Choroid plexus epithelial cell (primary cell): ENCODE results near the gene CARD11.
"Not testable (repeated sequence)": the region's sequence is repeated elsewhere in the genome, so short reads cannot be mapped to it uniquely, and the experiment has no call there.

Source experiments
- DNase-seq: peaks from one replicate; pipeline ENCODE4 v3.0.0-alpha.2; 2010; ENCODE audit warnings: low read depth
- H3K4me3 ChIP-seq: 2 replicates; pipeline ENCODE4 v1.5.1; 2011; ENCODE audit warnings: low read depth, mild to moderate bottlenecking, control low read depth, low read length, moderate library complexity
- TF ChIP-seq, protein P1 (sequence below): conservative IDR thresholded peaks from 2 replicates; pipeline ENCODE4 v1.5.1; 2011; ENCODE audit warnings: low read depth, mild to moderate bottlenecking, control low read depth, inconsistent platforms, low read length, moderate library complexity

Gene CARD11

DNA sequence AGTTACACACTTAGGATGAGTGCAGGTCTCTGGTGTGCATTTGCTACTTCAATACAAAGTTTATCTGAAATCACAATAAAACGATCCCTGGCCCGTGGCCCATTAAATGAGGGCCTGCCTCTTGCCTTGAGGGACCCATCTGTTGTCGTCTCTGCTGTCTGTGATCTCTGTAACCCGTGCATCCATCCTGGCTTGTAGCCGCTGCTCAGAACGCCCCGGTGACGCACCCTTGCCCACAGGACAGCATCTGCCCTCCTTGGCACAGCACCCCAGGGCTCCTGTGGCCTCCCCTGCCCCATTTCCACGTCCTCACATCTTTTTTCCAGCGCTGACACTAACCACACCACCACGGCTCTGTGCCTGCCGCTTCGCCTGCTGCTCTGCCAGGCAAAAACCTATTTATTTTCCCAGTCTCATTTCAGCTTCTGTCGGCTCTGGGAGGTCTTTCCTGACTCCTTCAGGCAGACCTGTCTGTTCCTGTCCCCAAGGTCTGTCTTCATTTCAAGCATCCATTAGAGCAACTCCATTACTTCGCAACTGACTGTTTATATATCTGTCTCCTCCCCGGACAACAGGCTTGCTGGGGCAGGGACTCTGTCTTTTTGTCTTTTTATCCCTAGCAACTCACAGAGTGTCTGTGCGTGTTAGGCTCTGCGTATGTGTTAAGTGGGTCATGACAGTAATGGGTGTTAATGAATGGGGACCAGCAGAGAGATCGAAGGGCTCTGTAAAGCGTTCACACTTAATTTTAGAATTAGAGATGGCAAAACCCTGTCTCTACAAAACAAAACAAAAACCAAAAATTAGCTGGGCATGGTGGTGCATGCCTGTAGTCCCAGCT is 16.4 kb downstream of the CARD11 start:
- no peak for DNase-seq
- H3K4me3 ChIP-seq: no peak overlapping the region
- TF ChIP-seq, protein P1, sequence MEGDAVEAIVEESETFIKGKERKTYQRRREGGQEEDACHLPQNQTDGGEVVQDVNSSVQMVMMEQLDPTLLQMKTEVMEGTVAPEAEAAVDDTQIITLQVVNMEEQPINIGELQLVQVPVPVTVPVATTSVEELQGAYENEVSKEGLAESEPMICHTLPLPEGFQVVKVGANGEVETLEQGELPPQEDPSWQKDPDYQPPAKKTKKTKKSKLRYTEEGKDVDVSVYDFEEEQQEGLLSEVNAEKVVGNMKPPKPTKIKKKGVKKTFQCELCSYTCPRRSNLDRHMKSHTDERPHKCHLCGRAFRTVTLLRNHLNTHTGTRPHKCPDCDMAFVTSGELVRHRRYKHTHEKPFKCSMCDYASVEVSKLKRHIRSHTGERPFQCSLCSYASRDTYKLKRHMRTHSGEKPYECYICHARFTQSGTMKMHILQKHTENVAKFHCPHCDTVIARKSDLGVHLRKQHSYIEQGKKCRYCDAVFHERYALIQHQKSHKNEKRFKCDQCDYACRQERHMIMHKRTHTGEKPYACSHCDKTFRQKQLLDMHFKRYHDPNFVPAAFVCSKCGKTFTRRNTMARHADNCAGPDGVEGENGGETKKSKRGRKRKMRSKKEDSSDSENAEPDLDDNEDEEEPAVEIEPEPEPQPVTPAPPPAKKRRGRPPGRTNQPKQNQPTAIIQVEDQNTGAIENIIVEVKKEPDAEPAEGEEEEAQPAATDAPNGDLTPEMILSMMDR: no peak

DNA sequence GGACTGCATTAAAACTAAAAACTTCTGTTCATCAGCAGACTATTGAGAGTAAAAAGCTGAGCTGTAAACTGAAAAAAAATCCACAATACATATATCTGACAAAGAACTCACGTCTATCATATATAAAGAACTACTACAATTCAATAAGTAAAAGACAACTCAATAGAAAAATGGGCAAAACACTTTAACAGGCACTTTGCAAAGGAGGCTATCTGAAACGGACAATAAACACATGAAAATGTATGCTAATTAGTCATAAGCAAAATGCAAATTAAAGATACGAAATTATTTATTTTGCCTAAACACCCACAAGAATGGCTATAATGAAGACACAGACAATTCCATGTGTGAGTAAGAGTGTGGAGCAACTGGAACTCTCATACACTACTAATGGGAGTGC is 18.1 kb downstream of the CARD11 start:
- DNase-seq: no peak
- H3K4me3 ChIP-seq: no peak overlapping the region
- TF ChIP-seq, protein P1: no peak

DNA sequence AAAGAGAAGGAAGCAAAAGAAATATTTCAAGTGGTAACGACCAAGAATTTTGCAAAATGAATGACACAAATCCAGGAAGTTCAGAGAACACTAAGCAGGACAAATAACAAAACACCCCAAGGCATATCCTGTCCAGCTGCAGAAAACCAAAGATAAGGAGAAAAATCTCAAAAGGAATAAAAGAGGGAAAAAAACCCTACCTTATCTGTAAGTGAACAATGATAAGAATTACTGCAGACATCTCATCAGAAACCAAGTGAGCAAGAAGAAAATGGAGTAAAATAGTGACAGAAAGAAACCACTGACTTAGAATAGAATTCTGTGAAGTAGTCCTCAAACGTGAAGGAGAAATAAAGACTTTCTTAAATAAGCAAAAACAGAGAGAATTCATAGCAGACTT is 21.8 kb downstream of the CARD11 start:
- no peak overlapping the region for H3K4me3 ChIP-seq
- TF ChIP-seq, protein P1: no peak
- DNase-seq: no peak

DNA sequence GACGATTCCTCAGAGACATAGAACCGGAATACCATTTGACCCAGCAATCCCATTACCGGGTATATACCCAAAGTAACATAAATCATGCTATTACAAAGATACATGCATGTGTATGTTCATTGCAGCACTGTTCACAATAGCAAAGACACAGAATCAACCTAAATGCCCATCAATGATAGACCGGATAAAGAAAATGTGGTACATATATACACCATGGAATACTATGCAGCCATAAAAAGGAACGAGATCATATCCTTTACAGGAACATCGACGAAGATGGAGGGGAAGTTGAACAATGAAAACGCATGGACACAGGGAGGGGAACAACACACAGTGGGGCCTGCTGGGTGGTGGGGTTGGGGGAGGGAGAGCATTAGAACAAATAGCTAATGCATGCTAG is 22.4 kb downstream of the CARD11 start:
- DNase-seq, H3K4me3 ChIP-seq: not testable (repeated sequence)

DNA sequence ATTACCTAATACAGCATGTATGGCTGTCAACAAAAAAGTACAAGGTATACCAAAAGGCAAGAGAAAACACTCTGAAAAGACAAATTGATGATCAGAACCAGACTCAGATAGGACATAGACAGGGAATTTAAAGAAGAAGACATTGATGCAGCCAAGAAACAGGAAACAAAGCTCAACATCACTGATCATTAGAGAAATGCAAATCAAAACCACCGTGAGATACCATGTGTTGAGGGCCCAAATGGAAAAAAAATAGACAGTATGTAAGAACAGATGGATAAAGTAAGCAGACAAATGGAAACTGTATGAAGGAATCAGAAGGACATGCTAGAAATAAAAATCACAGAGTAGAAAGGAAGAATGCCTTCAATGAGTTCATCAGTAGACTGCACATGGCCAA is 23.3 kb downstream of the CARD11 start:
- H3K4me3 ChIP-seq: no peak overlapping the region
- TF ChIP-seq, protein P1: no peak
- no peak for DNase-seq

DNA sequence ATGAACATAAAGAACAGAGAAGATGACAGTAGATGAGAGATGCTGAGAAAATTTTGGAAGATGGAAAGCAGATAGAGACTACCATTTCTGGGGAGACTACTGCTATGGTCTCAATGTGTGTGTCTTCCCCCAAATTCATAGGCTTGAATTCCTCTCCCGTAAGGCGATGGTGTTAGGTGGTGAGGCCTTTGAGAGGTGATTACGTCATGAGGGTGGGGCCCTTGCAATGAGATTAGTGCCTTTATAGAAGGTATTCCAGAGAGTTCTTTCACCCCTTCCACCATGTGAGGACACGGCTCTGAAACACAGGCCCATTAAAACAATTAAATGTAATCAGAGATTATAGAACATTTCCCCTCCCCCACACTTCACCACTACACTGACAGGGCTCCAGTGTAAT is 23.9 kb downstream of the CARD11 start:
- TF ChIP-seq, protein P1: no peak
- H3K4me3 ChIP-seq: no peak overlapping the region
- DNase-seq: no peak

DNA sequence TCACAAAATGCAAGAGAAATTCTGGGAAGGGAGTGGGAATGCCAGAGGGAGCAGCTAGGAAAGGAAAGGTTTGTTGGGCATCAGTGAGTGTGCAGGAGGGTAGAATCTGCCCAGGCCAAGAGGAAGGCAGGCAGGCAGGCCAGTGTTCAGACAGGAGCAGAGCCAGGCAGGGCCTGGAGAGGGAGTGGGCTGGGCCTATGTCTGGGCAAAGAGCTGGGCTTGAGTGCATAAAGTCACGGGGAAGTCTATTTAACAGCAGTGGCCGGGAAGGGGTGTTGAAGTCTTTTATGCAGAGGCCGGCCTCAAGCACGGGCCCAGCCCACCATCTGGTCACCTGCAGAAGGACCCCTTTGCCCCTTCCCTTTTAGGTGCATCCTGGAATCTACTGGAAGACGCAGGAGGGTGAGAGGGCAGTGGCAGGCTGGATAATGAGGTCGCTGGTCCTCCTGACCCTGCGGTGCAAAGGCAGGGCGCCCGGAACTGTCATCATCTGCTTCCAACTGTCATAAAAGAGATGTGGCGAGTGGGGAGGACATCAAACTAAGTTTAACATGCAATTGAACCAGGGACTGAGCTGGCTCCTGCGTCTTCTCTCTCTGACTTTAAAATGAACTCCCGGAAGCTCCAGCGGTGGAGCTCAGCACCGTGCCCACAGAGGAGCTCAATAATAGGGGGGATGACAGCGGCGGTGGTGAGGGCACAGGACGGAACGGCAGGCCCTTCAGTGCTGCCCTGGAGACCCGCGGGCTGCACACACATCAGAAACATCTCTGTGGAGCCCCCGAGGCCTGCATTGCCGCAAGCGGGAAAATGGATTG is 29.5 kb downstream of the CARD11 start:
- no peak overlapping the region for H3K4me3 ChIP-seq
- no peak for DNase-seq
- TF ChIP-seq, protein P1: no peak
